PFSK-1 (cell line): ENCODE results near the gene ADAMTSL1.

Experiments used
- FOXP2 ChIP-seq: optimal IDR thresholded peaks from 2 replicates; pipeline ENCODE3; 2011; ENCODE audit warnings: borderline replicate concordance, control low read depth, inconsistent platforms; ENCODE audit not compliant: insufficient read depth; ENCODE audit errors: extremely low read length, extremely low read depth
- POLR2AphosphoS5 ChIP-seq: IDR thresholded peaks from 2 replicates; pipeline ENCODE4 v1.6.1; 2012; ENCODE audit warnings: low read depth, mild to moderate bottlenecking, control low read depth, low read length, moderate library complexity
- SIN3A ChIP-seq: IDR thresholded peaks from 2 replicates; pipeline ENCODE4 v1.6.1; 2012; ENCODE audit warnings: mild to moderate bottlenecking, low read length, moderate library complexity, borderline replicate concordance; ENCODE audit not compliant: insufficient read depth
- TAF1 ChIP-seq: IDR thresholded peaks from 2 replicates; pipeline ENCODE4 v1.6.1; 2012; ENCODE audit warnings: low read length, control low read depth, borderline replicate concordance; ENCODE audit not compliant: insufficient read depth
- TF ChIP-seq, protein P1 (sequence below), 2 experiments: IDR thresholded peaks; 2 replicates each; pipeline versions ENCODE4 v1.6.1 to v1.8.0; 2011 to 2012; ENCODE audit warnings: low read depth in 2 of 2, low read length in 2 of 2, control low read depth in 1 of 2, inconsistent platforms in 1 of 2, mild to moderate bottlenecking in 1 of 2, moderate library complexity in 1 of 2; ENCODE audit not compliant: insufficient read depth in 1 of 2

Gene ADAMTSL1

DNA sequence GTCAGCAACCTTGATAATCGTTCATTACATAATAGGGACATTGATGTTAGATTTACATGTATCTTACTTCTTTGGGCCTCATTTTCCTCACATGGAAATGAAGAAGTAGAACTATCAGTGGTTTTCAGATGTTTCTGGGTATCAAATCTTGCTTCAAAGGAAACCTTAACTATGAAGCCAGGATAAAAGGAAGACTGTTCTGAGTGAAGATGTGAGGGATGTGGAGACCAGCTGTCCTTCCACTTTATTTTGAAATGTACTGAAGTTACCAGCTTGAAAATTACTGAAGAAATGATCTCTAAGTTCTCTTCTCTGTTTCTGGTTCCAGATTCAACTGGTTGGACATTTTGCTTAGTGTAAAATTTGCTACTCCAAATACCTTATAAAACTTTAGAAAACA is 186.0 kb downstream of the ADAMTSL1 start:
- no peak for TF ChIP-seq TAF1
- no peak for TF ChIP-seq SIN3A
- TF ChIP-seq, protein P1, sequence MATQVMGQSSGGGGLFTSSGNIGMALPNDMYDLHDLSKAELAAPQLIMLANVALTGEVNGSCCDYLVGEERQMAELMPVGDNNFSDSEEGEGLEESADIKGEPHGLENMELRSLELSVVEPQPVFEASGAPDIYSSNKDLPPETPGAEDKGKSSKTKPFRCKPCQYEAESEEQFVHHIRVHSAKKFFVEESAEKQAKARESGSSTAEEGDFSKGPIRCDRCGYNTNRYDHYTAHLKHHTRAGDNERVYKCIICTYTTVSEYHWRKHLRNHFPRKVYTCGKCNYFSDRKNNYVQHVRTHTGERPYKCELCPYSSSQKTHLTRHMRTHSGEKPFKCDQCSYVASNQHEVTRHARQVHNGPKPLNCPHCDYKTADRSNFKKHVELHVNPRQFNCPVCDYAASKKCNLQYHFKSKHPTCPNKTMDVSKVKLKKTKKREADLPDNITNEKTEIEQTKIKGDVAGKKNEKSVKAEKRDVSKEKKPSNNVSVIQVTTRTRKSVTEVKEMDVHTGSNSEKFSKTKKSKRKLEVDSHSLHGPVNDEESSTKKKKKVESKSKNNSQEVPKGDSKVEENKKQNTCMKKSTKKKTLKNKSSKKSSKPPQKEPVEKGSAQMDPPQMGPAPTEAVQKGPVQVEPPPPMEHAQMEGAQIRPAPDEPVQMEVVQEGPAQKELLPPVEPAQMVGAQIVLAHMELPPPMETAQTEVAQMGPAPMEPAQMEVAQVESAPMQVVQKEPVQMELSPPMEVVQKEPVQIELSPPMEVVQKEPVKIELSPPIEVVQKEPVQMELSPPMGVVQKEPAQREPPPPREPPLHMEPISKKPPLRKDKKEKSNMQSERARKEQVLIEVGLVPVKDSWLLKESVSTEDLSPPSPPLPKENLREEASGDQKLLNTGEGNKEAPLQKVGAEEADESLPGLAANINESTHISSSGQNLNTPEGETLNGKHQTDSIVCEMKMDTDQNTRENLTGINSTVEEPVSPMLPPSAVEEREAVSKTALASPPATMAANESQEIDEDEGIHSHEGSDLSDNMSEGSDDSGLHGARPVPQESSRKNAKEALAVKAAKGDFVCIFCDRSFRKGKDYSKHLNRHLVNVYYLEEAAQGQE (IDR thresholded peaks at IDR 0.05; ENCODE audit: insufficient read depth in 1 of 2, low read depth in 2 of 2, low read length in 2 of 2): no peak
- no peak for TF ChIP-seq FOXP2
- no peak for TF ChIP-seq POLR2AphosphoS5

DNA sequence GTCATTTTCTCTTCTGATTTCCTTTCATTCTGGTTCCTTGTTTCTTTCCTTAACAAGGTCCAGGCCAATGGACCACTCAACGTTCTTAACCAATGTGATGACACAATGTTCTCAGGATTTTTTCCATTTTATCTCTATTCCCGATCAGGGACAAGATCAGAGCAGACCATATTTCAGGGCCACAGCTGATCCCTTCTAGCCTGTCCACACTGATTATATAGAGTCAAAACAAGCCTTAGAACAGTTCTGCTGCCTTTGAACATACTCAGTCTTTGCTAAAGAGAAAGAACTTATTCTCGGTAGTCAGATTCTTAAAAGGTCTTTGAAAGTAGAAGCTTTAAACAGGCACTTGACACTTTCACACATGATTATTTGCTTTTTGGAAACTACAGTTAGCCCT is 188.4 kb downstream of the ADAMTSL1 start:
- TF ChIP-seq, protein P1 (IDR thresholded peaks at IDR 0.05; ENCODE audit: insufficient read depth in 1 of 2, low read depth in 2 of 2, low read length in 2 of 2): no peak
- TF ChIP-seq FOXP2: no peak
- TF ChIP-seq POLR2AphosphoS5: no peak
- no peak for TF ChIP-seq TAF1
- TF ChIP-seq SIN3A: no peak

DNA sequence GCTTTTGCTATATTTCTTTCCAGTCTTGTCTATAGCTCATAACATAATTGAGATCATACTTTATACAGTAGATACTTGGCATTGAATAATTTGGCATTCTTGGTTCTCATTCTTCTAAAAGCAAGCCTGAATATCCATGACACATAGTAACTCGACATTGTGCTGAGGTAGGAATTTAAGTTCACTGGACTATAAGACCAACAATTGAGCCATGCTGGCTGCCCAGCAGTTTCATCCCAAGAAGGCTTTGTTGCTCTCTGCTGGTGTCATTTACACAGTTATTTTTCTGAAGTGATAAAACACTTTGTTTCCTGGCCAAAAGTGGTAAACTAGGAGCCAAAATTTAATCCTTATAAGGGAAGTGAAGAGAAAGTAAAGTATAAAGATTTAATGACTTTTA is 192.0 kb downstream of the ADAMTSL1 start:
- TF ChIP-seq POLR2AphosphoS5 (no peak), SIN3A (no peak), FOXP2 (no peak), TAF1 (no peak)
- TF ChIP-seq, protein P1 (IDR thresholded peaks at IDR 0.05; ENCODE audit: insufficient read depth in 1 of 2, low read depth in 2 of 2, low read length in 2 of 2): no peak

DNA sequence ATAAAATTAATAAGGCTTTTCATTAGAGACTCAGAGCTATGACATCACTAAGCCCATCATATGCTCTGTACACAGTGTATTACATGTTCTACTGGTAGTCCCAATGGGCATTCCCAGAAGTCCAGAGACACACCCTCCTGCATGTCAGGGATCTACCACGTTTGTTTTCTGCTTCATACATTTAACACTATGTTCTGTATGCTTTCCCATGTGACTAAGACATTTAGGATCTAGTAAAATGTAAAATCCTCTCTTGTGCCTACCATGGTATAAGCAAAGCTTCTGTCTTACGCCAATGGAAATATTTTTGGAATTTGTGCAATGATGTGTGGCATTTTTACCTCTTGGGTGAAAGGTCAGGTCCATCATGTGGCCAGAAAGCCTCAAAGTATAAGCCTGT is 192.4 kb downstream of the ADAMTSL1 start:
- TF ChIP-seq TAF1: no peak
- TF ChIP-seq POLR2AphosphoS5: no peak
- no peak for TF ChIP-seq FOXP2
- TF ChIP-seq SIN3A: no peak
- TF ChIP-seq, protein P1 (IDR thresholded peaks at IDR 0.05; ENCODE audit: insufficient read depth in 1 of 2, low read depth in 2 of 2, low read length in 2 of 2): no peak

DNA sequence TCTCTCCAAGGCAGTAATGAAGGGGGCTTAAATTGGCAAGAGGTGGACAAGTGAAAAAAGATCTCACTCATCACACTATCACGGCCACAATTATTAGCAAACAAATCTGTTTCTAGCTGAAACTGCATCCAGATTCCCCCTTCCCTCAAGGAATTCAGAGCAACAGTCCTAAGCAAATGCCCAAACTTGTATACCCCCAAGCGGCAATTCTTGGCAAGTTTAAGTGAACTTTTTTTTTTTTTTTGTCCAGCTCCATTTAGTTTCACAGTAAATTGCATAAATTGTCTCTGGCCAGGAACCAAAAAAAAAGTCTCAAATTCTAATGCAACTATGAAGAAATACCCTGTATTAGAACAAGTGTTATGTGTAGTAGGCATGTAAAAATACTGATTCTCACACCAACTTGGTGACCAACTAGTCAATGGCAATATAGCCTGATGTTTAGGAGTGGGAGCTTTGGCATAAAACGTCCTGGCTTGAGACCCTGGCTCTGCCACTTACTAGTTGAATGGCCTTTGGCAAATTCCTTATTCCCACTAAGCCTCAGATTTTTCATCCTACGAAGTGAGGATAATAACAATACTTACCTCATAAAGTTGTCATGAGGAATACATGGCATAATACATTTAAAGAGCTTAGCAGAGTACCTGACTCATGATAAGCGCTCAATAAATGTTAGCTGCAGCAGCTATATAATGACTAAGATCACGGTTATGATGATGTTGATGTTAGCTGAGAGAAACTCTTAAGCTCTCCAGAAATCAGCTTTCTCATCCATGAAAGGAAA is 193.2 kb downstream of the ADAMTSL1 start:
- no peak for TF ChIP-seq TAF1
- TF ChIP-seq SIN3A: no peak
- TF ChIP-seq, protein P1 (IDR thresholded peaks at IDR 0.05; ENCODE audit: insufficient read depth in 1 of 2, low read depth in 2 of 2, low read length in 2 of 2): no peak
- no peak for TF ChIP-seq POLR2AphosphoS5
- TF ChIP-seq FOXP2: no peak
